SIG-M5 (cell line): Measurements from ENCODE around the gene IFNAR2.
"Not testable (repeated sequence)": the region's sequence is repeated elsewhere in the genome, so short reads cannot be mapped to it uniquely, and the experiment has no call there.

Source experiments
- DNase-seq: peaks from one replicate; lab custom pipeline; 2025; lab: John Stamatoyannopoulos, UW

IFNAR2 gene

GRCh38 chr21:33244082-33244778 lies 14.5 kb downstream of the IFNAR2 start:
- DNase-seq = no peak

- DNase-seq = no peak
Measured at GRCh38 chr21:33244779-33245105, 15.0 kb downstream of the IFNAR2 start.

- no peak for DNase-seq
Measured at GRCh38 chr21:33245289-33245918, 15.7 kb downstream of the IFNAR2 start.

GRCh38 chr21:33246506-33246905 lies 16.8 kb downstream of the IFNAR2 start:
- no peak for DNase-seq

- DNase-seq = no peak
Measured at GRCh38 chr21:33246963-33247362, 17.2 kb downstream of the IFNAR2 start.

- no peak for DNase-seq
Measured at GRCh38 chr21:33247599-33247998, 17.9 kb downstream of the IFNAR2 start.

GRCh38 chr21:33249331-33250002 lies 19.7 kb downstream of the IFNAR2 start:
- DNase-seq = no peak

GRCh38 chr21:33251119-33251518 lies 21.4 kb downstream of the IFNAR2 start:
- no peak for DNase-seq

- not testable (repeated sequence) for DNase-seq
Measured at GRCh38 chr21:33253382-33253781, 23.6 kb downstream of the IFNAR2 start.

- DNase-seq = no peak
Measured at GRCh38 chr21:33254766-33255165, 25.0 kb downstream of the IFNAR2 start.

- no peak for DNase-seq
Measured at GRCh38 chr21:33255404-33255803, 25.7 kb downstream of the IFNAR2 start.

GRCh38 chr21:33256019-33256418 lies 26.3 kb downstream of the IFNAR2 start:
- DNase-seq = no peak

GRCh38 chr21:33257094-33257803 lies 27.5 kb downstream of the IFNAR2 start:
- no peak for DNase-seq

- DNase-seq = no peak
Measured at GRCh38 chr21:33258475-33258874, 28.7 kb downstream of the IFNAR2 start.

- DNase-seq = no peak
Measured at GRCh38 chr21:33259428-33259827, 29.7 kb downstream of the IFNAR2 start.

GRCh38 chr21:33259995-33260394 lies 30.3 kb downstream of the IFNAR2 start:
- DNase-seq = no peak

- peak; percentile 99 for DNase-seq
Measured at GRCh38 chr21:33261635-33262034, 31.9 kb downstream of the IFNAR2 start.

GRCh38 chr21:33262921-33263320 lies 33.2 kb downstream of the IFNAR2 start:
- no peak for DNase-seq

- DNase-seq = no peak
Measured at GRCh38 chr21:33264561-33264960, 34.8 kb downstream of the IFNAR2 start.

GRCh38 chr21:33265664-33266049 lies 35.9 kb downstream of the IFNAR2 start:
- DNase-seq = peak; percentile 94

- DNase-seq = peak; percentile 25
Measured at GRCh38 chr21:33266050-33266788, 36.5 kb downstream of the IFNAR2 start, which contains the start of gene IL10RB. Gene IL10RB, plus strand, starts transcription at chr21:33266367. Its CDS starts 99 bp downstream, at chr21:33266466.

GRCh38 chr21:33266789-33267135 lies 37.0 kb downstream of the IFNAR2 start:
- no peak for DNase-seq
